K562 treated with DMSO at 1 percent for 4 hours (cell line): Measurements from ENCODE around the gene SLC16A1. TPM values are rescaled to one million over a fixed set of nuclear protein-coding genes. Genes with fewer than 3 reads are reported as not detected.

Experiments
- total RNA-seq: library from RNA; unstranded; fragments of 300-600 nt; gene quantifications from 2 replicates; pipeline ENCODE4 v1.2.3, GENCODE V29; 2022; ENCODE audit not compliant: insufficient read depth

SLC16A1 gene, protein sequence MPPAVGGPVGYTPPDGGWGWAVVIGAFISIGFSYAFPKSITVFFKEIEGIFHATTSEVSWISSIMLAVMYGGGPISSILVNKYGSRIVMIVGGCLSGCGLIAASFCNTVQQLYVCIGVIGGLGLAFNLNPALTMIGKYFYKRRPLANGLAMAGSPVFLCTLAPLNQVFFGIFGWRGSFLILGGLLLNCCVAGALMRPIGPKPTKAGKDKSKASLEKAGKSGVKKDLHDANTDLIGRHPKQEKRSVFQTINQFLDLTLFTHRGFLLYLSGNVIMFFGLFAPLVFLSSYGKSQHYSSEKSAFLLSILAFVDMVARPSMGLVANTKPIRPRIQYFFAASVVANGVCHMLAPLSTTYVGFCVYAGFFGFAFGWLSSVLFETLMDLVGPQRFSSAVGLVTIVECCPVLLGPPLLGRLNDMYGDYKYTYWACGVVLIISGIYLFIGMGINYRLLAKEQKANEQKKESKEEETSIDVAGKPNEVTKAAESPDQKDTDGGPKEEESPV
- total RNA-seq, result 87.8 and 101 TPM in 2 replicates

DNA sequence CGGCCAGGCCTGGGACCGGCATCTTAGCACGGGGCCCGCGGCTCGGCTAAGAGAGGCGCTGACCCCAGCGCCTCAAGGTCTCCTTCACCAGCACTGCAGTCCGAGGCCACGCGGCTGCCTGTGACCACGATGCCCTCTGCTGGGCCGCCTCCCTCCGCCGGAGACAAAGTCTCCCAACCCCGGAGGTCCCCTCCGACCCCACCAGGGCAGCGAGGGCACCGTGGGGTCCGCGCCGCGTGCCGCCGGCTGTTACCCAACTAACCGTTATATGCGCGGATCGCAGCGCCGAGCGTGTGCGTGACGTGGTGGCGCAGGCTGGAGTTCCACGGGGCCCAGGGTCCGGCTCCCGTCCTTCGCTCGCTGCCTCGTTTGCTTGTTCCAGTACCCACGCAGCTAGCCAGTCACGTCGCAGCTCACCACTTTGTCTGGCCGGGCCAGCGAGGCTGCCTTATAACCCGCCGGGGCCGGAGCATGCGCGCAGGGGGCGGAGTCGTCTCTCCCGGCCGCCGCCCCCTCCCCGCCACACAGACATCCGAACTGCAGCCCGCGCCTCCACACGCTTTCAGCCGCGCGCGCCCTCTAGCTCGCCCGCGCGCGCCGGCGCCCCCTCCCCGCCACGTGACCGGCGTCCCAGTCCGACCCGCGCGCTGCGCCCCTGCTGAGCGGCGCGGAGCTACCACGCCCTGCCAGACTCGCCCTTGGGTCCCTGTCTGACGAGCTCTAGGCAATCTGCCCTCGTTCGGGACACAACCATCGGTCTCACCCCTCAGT, at the start of gene SLC16A1:
TSS of gene SLC16A1 (minus strand) at position 424 of the 771 bp plus-strand sequence. CDS start 26,888 bp downstream, outside the sequence.

Other genes starting within 250 kb of the SLC16A1 start
- 201 and 224 TPM in 2 replicates for gene RHOC, start 249.1 kb downstream of the SLC16A1 start, total RNA-seq
- 0.68 and 0.96 TPM in 2 replicates for gene PPM1J, start 240.9 kb downstream of the SLC16A1 start, total RNA-seq
- gene LRIG2, start 117.0 kb upstream of the SLC16A1 start, total RNA-seq, result 3.2 and 4.7 TPM in 2 replicates